ENCODE results near the gene VAT1L.

VAT1L gene

GRCh38 chr16:78002915-78003538 is 214.7 kb downstream of the VAT1L start:
- DNase-seq: peak; percentile 84

- DNase-seq: no peak
Observed at GRCh38 chr16:78004517-78004916, 216.2 kb downstream of the VAT1L start.

DNA sequence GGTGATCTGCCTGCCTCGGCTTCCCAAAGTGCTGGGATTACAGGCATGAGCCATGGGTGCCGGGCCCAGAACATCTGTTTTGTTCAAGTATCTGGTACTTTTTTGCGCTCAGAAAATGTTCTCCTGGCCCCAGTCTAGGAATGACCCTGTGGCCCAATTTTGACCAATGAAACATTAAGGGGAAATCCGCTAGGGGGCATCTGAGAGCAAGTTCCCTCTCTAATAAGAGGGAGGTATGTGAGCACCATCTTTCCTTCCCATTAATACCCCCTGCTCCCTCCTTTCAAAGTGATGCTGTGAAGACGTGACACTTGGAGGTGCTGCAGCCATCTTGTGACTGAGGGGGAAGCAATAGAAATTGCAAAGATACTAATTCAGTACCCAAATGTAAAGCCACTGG is 217.5 kb downstream of the VAT1L start:
- no peak for DNase-seq

DNA sequence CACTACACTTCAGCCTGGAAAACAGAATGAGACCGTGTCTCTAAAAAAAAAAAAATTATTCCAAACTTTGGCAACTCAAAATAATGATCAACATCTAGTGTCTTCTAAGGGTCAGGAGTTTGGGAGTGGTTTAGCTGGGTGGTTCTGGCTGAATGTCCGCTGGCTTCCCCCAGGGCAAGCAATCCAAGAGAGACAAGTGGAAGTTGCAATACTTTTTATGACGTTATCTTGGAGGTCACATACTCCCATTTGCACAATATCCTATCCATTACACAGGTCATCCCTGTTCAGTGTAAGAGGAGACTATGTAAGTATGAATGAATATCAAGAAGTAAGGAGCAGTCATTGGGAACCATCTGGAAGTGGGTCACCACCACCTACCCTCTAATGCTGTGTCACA is 218.8 kb downstream of the VAT1L start:
- DNase-seq: no peak

DNA sequence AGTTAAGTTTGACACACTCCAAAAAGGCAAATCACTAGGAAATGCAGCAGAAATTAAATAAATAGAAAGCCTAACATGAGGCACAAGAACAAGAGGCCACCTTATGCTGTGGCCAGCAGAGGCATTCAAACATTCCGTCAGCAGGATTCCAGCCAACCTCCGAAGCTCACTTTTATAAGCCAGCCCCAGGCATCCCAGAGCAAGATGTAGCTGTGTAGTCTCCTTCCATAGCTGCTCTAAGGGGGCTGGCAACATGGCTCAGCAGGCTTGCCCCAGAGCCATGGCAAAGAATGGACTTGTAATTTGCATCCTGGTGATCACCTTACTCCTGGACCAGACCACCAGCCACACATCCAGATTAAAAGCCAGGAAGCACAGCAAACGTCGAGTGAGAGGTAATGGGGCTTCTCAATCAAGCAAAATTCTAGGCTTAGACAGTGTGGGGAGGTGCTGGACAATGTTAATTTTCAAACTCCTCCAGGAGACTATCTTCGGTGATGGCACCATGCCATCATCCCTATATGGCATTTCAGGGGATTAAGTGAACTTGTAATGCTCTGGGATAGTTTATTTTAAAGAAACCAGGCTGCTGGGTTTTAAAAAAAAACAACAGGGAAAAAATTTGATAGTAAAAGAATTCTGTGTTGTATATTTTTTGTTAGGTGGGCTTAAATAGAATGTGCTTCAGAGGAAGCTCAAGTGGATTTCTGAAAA is 234.1 kb downstream of the VAT1L start, which contains the start of gene CLEC3A:
Gene CLEC3A, plus strand, starts transcription at position 202 of the 714 bp plus-strand sequence. Its CDS starts 79 bp downstream, at position 281.
- no peak for DNase-seq

GRCh38 chr16:78024159-78024558 is 235.8 kb downstream of the VAT1L start:
- DNase-seq: no peak

DNA sequence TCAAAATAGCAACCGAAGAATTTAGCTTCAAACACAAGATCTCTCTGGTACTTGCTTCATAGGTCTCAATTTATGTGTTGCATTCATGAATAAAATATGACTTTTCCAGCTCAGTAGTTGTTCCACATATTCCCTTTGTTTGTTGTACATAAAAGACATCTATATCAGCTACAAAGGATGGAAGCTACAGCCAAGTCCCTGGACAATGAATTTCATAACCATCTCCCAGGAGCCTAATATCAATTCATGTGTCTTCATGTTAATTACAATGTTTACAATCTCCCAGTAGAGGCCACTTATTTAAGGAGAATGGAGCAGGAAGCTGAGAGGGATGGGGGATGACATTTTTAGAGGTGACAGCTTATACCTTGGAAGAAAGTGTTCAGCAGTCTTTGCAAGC is 237.3 kb downstream of the VAT1L start:
- DNase-seq: no peak

DNA sequence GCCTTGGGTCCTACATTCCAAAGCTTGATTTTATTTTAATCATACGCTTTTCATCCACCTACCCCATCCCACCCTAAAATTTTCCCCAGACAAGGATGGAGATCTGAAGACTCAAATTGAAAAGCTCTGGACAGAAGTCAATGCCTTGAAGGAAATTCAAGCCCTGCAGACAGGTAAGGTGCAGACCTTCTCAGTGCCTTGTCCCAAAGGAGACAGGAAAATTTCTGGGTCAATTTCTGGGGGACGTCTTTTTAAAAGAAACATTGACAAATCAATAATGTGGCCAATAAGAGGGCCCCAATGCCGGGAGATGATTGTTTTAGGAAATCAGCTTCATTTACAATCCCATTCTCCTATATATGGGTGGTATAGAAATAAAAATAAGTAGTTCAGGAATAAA is 239.7 kb downstream of the VAT1L start:
- no peak for DNase-seq

Measured in stimulated activated CD4-positive, alpha-beta T cell treated with anti-CD3 and anti-CD28 coated beads, Interleukin-1b, Interleukin-23, amount 100 ng/mL, for 48 hours (primary cell).